Endothelial cell of umbilical vein (primary cell): ENCODE data around the gene CXCR4. TPM values are rescaled to one million over a fixed set of nuclear protein-coding genes. Genes with fewer than 3 reads are reported as not detected.

Source experiments
- Bru-seq: library from RNA; stranded (reverse); fragments of 400-500 nt; gene quantifications from one replicate; lab custom pipeline; 2021; lab: Mats Ljungman, UMichigan
- BruChase-seq, 2 experiments: library from RNA; stranded (reverse); fragments of 400-500 nt; gene quantifications; one replicate each; lab custom pipeline; 2021; lab: Mats Ljungman, UMichigan
- BruUV-seq: library from RNA; stranded (reverse); fragments of 400-500 nt; replicated peaks from 2 replicates; lab custom pipeline; 2021; lab: Mats Ljungman, UMichigan
- CTCF ChIA-PET: fragments of 300-600, 350-600 bp; sonication (Branson Sonifier 250); formaldehyde crosslinking; loops from one replicate; lab custom pipeline; 2021; ENCODE audit warnings: antibody characterized with exemption, inconsistent platforms; lab: Charles Lee
- POLR2A ChIA-PET: fragments of 300-600, 350-600 bp; sonication (Branson Sonifier 250); formaldehyde crosslinking; loops from one replicate; lab custom pipeline; 2021; ENCODE audit warnings: antibody characterized with exemption, inconsistent platforms; lab: Charles Lee
- DNase-seq: peaks from one replicate; pipeline ENCODE4 v3.0.0-alpha.2; 2011; ENCODE audit warnings: low read depth, low spot score
- FAIRE-seq: peaks from 2 replicates; lab custom pipeline; 2011; peaks lifted over from hg19 to GRCh38; lab: Jason Lieb, UNC
- H2AFZ ChIP-seq: 2 replicates; pipeline ENCODE4 v1.6.0; 2012; ENCODE audit warnings: low read depth, low read length, control low read depth, inconsistent platforms
- H3K27ac ChIP-seq: 2 replicates; pipeline ENCODE4 v1.5.1; 2011; ENCODE audit warnings: low read depth, mild to moderate bottlenecking, control low read depth, low read length, moderate library complexity; ENCODE audit not compliant: insufficient read depth
- H3K27me3 ChIP-seq, 2 experiments: 2 replicates each; pipeline versions ENCODE4 v1.6.0 to v1.6.1; 2011; ENCODE audit warnings: low read length in 2 of 2, mixed read lengths in 1 of 2; ENCODE audit not compliant: control insufficient read depth in 2 of 2, insufficient read depth in 2 of 2
- H3K36me3 ChIP-seq, 2 experiments: 2 replicates in 1 of 2; 3 replicates in 1 of 2; pipeline ENCODE4 v1.5.1; 2011; ENCODE audit warnings: low read length in 2 of 2, mild to moderate bottlenecking in 1 of 2, moderate library complexity in 1 of 2; ENCODE audit not compliant: control insufficient read depth in 2 of 2, insufficient read depth in 2 of 2; ENCODE audit errors: extremely low read depth in 1 of 2
- H3K4me1 ChIP-seq: 3 replicates; pipeline ENCODE4 v1.5.1; 2011; ENCODE audit warnings: mild to moderate bottlenecking, low read length; ENCODE audit not compliant: control insufficient read depth, insufficient read depth; ENCODE audit errors: extremely low read depth
- H3K4me2 ChIP-seq: 2 replicates; pipeline ENCODE4 v1.6.1; 2011; ENCODE audit warnings: low read length, control low read depth, mixed read lengths; ENCODE audit not compliant: insufficient read depth
- H3K4me3 ChIP-seq, 3 experiments: fragments of 200-600 bp in 1 of 3; sonication (generic), shearing (Covaris generic) in 1 of 3; replicated peaks in 1 of 3; 2 replicates each; pipeline ENCODE4 v1.5.1; 2011 to 2016; ENCODE audit warnings: control low read depth in 3 of 3, low read length in 3 of 3, mild to moderate bottlenecking in 2 of 3, inconsistent platforms in 1 of 3, low read depth in 1 of 3, moderate library complexity in 1 of 3; ENCODE audit not compliant: insufficient read depth in 1 of 3
- H3K79me2 ChIP-seq: 2 replicates; pipeline ENCODE4 v1.6.0; 2012; ENCODE audit warnings: low read length, inconsistent platforms; ENCODE audit not compliant: control insufficient read depth, insufficient read depth
- H3K9ac ChIP-seq: replicated peaks from 2 replicates; pipeline ENCODE3; 2011; ENCODE audit warnings: low read length, control low read depth; ENCODE audit not compliant: insufficient read depth; ENCODE audit errors: extremely low read depth
- H3K9me1 ChIP-seq: replicated peaks from 3 replicates; pipeline ENCODE4 v1.6.0; 2011; ENCODE audit warnings: mild to moderate bottlenecking, low read length; ENCODE audit not compliant: control insufficient read depth, insufficient read depth; ENCODE audit errors: extremely low read depth
- H3K9me3 ChIP-seq: replicated peaks from 2 replicates; pipeline ENCODE4 v1.5.1; 2012; ENCODE audit warnings: low read length, inconsistent platforms; ENCODE audit not compliant: control insufficient read depth, insufficient read depth
- H4K20me1 ChIP-seq: replicated peaks from 2 replicates; pipeline ENCODE3; 2011; ENCODE audit warnings: mild to moderate bottlenecking, low read length; ENCODE audit not compliant: control insufficient read depth, insufficient read depth; ENCODE audit errors: extremely low read depth
- CTCF ChIP-seq, 2 donors: IDR thresholded peaks; 1 replicate in 1 of 2; 2 replicates in 1 of 2; pipeline ENCODE4 v1.5.1; 2011; ENCODE audit warnings: low read length in 2 of 2, mild to moderate bottlenecking in 2 of 2, moderate library complexity in 2 of 2, control low read depth in 1 of 2, inconsistent platforms in 1 of 2, low read depth in 1 of 2; ENCODE audit not compliant: insufficient read depth in 1 of 2; ENCODE audit errors: extremely low read depth in 1 of 2
- EZH2 ChIP-seq: IDR thresholded peaks from 2 replicates; pipeline ENCODE4 v1.6.1; 2012; ENCODE audit warnings: borderline replicate concordance, low read depth, mild to moderate bottlenecking, moderate library complexity, low read length, inconsistent platforms; ENCODE audit not compliant: severe bottlenecking
- FOS ChIP-seq: IDR thresholded peaks from 2 replicates; pipeline ENCODE4 v1.6.1; 2011; ENCODE audit warnings: mild to moderate bottlenecking, low read length, moderate library complexity, borderline replicate concordance; ENCODE audit not compliant: insufficient read depth
- GATA2 ChIP-seq: IDR thresholded peaks from 2 replicates; pipeline ENCODE4 v1.7.0; 2011; ENCODE audit warnings: low read depth, mild to moderate bottlenecking, moderate library complexity, mixed read lengths, low read length; ENCODE audit not compliant: insufficient read length, insufficient read depth
- POLR2A ChIP-seq: IDR thresholded peaks from 2 replicates; pipeline ENCODE4 v1.6.1; 2012; ENCODE audit warnings: low read depth, mild to moderate bottlenecking, control low read depth, low read length
- POLR2AphosphoS5 ChIP-seq: IDR thresholded peaks from 2 replicates; pipeline ENCODE4 v1.6.1; 2012; ENCODE audit warnings: low read depth, mild to moderate bottlenecking, control low read depth, low read length, moderate library complexity; ENCODE audit not compliant: insufficient read depth
- dilution Hi-C: fragments of 300-500 bp; cut with MboI; formaldehyde crosslinking; loops from one replicate; pipeline ENCODE4 v1.15.0; 2019; ENCODE audit warnings: low sequenced_read_pairs; ENCODE audit not compliant: extremely low pct_ligation_motif_present
- intact Hi-C: fragments of 100-400 bp; cut with micrococcal nuclease; formaldehyde crosslinking; loops from one replicate; pipeline ENCODE4 v1.10.0; 2022
- long read RNA-seq: library from polyadenylated mRNA; stranded (forward); transcript quantifications from one replicate; pipeline ENCODE4 v2.0.0, GENCODE V29; 2021
- polyA minus RNA-seq, 3 experiments: library from RNA; depleted of rRNA, polyadenylated mRNA; stranded (reverse); fragments of >200 nt; gene quantifications; 1 replicate in 1 of 3; 2 replicates in 2 of 3; pipeline ENCODE4 v1.2.3, GENCODE V29; 2011
- polyA plus RNA-seq, 4 experiments: library from polyadenylated mRNA; depleted of rRNA in 3 of 4; stranded (reverse) in 3 of 4; unstranded in 1 of 4; fragments of >200 nt; gene quantifications; 2 replicates each; pipeline versions ENCODE4 v1.2.1 to v1.2.3, GENCODE V29; 2011 to 2012; ENCODE audit warnings: missing spikeins in 1 of 4
- total RNA-seq: library from RNA; stranded (reverse); gene quantifications from 2 replicates; pipeline ENCODE4 v1.2.3, GENCODE V29; 2021
- TF ChIP-seq, protein P1 (sequence below): IDR thresholded peaks from 2 replicates; pipeline ENCODE4 v1.6.1; 2011; ENCODE audit not compliant: insufficient read depth, insufficient read length

Gene CXCR4
- total RNA-seq = 52.4 and 81.0 TPM in 2 replicates
- polyA plus RNA-seq = 42.2 and 43.0 TPM in 2 replicates
- 21.2 and 27.4 TPM in 2 replicates for polyA plus RNA-seq (2011; cell fraction: cytosol; rRNA removed)
- 41.9 and 50.2 TPM in 2 replicates for polyA plus RNA-seq (2011; cell fraction: nucleus; rRNA removed)
- 30.5 and 42.6 TPM in 2 replicates for polyA plus RNA-seq (2012)
- polyA minus RNA-seq = 31.7 and 39.2 TPM in 2 replicates
- polyA minus RNA-seq (2011; cell fraction: cytosol; rRNA and poly(A)+ RNA removed) = 41.3 TPM
- 12.3 and 30.0 TPM in 2 replicates for polyA minus RNA-seq (2011; cell fraction: nucleus; rRNA and poly(A)+ RNA removed)
- percentile 93 among the genes with signal in this experiment for Bru-seq, nascent RNA
- percentile 73 among the genes with signal in this experiment for BruChase-seq, experiment 1, labeled RNA remaining after a 6-hour chase
- percentile 99 among the genes with signal in this experiment for BruChase-seq, experiment 2, labeled RNA remaining after a 2-hour chase
- long read RNA-seq, transcript CXCR4-202 (1 exons, 1,895 nt) = minor isoform, 16 of 215 reads
- long read RNA-seq, transcript CXCR4-201 (2 exons, 1,682 nt) = major isoform, 198 of 215 reads
- long read RNA-seq, partial matches to known transcripts = 0 of 215 reads
- long read RNA-seq, other reads (novel, unspliced or antisense) = 1 of 215 reads

DNA sequence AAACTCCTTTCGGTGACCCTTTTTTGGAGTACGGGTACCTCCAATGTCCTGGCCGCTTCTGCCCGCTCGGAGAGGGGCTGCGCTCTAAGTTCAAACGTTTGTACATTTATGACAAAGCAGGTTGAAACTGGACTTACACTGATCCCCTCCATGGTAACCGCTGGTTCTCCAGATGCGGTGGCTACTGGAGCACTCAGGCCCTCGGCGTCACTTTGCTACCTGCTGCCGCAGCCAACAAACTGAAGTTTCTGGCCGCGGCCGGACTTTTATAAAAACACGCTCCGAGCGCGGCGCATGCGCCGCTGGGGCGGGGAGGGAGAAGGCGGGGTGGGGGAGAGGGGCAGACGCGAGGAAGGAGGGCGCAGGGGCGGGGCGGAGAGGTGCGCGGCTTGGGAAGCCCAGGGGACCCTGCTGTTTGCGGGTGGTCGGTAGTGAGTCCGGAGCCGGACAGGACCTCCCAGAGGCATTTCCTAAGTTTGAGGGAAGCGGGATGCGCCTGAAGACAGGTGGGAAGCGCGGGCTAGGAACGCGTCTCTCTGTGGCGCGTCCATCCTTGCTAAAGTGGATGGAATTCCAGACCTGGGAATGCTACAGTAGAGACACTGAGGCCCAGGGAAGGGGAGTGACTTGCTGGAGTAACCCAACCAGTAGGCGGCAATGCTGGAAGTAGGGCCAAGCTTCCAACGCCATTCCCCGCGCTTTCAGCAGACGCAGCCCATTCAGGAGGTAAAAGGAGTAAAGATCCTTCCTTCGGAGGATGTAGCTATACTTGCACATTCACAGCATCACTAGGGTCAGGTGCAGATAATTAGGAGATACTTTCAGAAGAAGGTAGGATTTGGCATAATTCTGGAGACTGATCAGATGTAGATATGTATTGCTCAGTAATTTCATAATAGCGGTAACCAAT is at the start of gene CXCR4:
Gene CXCR4 (minus strand): TSS at position 241 of the 910 bp plus-strand sequence. CDS start 89 bp downstream, at position 152.
- peak; percentile 52 for DNase-seq
- no peaks in the 10 kb centered on the region for H3K9me1 ChIP-seq
- H3K79me2 ChIP-seq = no peaks in the 10 kb centered on the region
- intact Hi-C loops (loop anchor here (1.0 to 5.0 kb wide), 4 partner anchors 106 to 260 kb away; no protein-coding TSS in a partner anchor), dilution Hi-C loops (no loop called here)
- H3K36me3 ChIP-seq = peaks cover 0 to 3% of the 10 kb centered on the region in 2 experiments
- CTCF ChIA-PET = interaction anchor here (0.7 kb wide), 2 partner anchors 204 to 212 kb away, joined by 3 read pairs; no protein-coding TSS in a partner anchor
- H3K9ac ChIP-seq = peak within 1 kb of the TSS; percentile 44
- peak within 1 kb of the TSS; percentile 45 to 73 (median 69) for H3K4me3 ChIP-seq
- TF ChIP-seq, protein P1, sequence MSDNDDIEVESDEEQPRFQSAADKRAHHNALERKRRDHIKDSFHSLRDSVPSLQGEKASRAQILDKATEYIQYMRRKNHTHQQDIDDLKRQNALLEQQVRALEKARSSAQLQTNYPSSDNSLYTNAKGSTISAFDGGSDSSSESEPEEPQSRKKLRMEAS = no peak
- peak; percentile 16 to 32 for TF ChIP-seq CTCF (IDR thresholded peaks at IDR 0.05; ENCODE audit: extremely low read depth in 1 of 2, insufficient read depth in 1 of 2, low read depth in 1 of 2, low read length in 2 of 2)
- TF ChIP-seq POLR2AphosphoS5 = peak; percentile 20
- peak; percentile 55 for TF ChIP-seq POLR2A
- TF ChIP-seq FOS = no peak
- TF ChIP-seq EZH2 = peak; percentile 58
- no peak for TF ChIP-seq GATA2
- H3K27me3 ChIP-seq = peaks cover 48 to 73% of the 10 kb centered on the region in 2 experiments
- H3K4me1 ChIP-seq = peaks cover 23% of the 10 kb centered on the region
- H3K4me2 ChIP-seq = peak within 1 kb of the TSS; percentile 93
- POLR2A ChIA-PET = no interaction called here
- H3K27ac ChIP-seq = no peak within 1 kb of the TSS
- peak within 1 kb of the TSS; percentile 96 for H2AFZ ChIP-seq
- H4K20me1 ChIP-seq = no peaks in the 10 kb centered on the region
- peak; percentile 77 for FAIRE-seq
- no peaks in the 10 kb centered on the region for H3K9me3 ChIP-seq
- BruUV-seq = TSS peak; percentile 63
